HG02885 (cell line): ENCODE measurements around the gene NOS1.
"Not testable (repeated sequence)": the region's sequence is repeated elsewhere in the genome, so short reads cannot be mapped to it uniquely, and the experiment has no call there.

Experiments used
- ATAC-seq: cut with Tn5 transposase; IDR thresholded peaks from one replicate; pipeline ENCODE4 v1.9.1; 2021; ENCODE audit warnings: mild to moderate bottlenecking; ENCODE audit not compliant: unreplicated experiment, poor library complexity

NOS1 gene

DNA sequence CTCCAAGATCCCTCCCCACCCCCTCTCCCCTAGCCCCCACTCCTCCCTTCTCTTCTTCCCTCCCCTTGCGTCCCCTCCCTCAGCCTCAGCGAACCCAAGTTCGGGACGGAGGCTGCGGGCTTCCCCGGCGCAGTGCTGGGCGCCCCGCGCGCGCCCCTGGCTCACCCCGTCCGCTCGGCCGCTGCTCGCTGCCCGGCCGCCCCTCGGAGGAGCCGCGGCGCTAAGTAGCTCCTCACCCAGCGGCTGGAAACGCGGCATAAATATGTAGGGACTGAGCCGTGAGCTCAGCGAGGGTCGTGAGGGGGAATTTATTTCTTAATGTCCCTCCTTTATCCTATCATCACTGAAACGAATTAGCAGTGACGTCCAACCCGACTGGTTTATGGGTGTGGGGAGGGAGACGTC is at the start of gene NOS1:
Gene NOS1, minus strand, starts transcription at position 280 of the 405 bp plus-strand sequence. CDS start 30,557 bp downstream, outside the sequence.
- ATAC-seq: no peak

- no peak for ATAC-seq
These were observed 47.9 kb upstream of the NOS1 start for GRCh38 chr12:117409286-117409685.

- ATAC-seq: no peak
These were observed 46.9 kb upstream of the NOS1 start for GRCh38 chr12:117408161-117408791.

DNA sequence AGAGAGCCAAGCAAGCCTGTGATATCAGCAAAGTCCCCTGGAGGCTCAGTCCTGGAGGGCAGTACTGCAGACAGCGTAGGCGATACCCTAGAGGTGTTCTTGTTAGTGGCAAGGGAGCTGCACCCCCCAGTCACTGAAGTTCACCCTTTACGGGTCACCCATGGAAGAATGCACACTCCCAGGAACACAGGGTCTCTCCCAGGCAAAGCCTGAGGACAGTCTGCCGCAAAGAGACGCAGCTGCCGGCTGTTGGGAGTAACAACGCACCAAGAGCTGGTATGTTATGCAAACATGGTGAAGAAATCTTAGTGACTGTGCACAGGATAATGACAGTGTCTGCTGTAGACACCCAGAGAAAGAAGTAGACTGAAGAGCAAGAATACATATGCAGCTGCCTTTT is 43.5 kb upstream of the NOS1 start:
- ATAC-seq: no peak

DNA sequence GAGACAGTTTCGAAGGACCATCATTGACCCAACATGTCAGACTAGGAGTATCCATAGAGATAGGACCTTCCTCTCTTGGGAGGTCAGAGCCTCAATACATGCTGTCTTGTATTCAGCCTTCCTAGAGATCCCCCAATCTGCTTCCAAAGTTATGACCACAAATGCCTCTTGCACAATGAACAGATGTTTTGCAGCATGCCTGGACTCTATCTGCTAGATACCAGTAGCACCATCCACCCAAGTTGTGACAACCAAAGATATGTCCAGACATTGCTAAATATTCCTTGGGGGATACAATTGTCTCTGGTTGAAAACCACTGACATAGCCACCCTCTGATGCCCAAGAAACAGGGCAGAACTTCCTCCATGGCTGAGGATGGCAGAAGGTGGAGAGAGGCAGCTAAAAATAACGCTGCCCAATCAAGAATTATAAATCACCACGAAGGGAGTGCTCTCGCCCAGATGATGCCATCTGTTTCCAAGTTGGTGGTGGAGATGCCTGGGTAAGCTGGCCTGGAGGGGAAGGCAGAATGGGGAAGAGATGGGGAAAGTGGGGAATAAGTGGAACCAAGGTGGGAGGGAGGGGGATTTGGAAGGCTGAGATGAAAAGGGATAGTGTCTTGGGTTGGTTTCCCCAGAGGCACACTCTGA is 42.9 kb upstream of the NOS1 start:
- ATAC-seq: no peak

GRCh38 chr12:117403586-117404139 is 42.2 kb upstream of the NOS1 start:
- ATAC-seq: no peak

DNA sequence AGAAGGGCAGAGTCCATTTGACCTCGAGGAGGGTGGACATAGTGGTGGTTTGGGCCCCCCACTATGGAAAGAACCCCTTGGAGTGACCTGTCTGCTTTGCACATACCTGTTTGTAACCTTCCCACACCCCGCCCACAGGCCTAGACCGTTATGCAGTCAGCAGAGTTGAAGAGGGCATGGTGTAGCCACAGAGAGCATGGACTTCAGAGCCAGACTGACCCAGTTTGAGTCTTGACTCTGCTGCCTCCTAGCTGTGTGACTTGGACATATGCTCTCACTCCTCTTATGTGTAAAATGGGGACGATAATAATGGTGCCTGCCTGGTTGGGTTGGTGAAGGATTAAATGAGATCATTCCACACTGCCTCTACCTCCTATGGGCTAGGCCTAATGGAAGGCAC is 40.9 kb upstream of the NOS1 start:
- ATAC-seq: no peak

DNA sequence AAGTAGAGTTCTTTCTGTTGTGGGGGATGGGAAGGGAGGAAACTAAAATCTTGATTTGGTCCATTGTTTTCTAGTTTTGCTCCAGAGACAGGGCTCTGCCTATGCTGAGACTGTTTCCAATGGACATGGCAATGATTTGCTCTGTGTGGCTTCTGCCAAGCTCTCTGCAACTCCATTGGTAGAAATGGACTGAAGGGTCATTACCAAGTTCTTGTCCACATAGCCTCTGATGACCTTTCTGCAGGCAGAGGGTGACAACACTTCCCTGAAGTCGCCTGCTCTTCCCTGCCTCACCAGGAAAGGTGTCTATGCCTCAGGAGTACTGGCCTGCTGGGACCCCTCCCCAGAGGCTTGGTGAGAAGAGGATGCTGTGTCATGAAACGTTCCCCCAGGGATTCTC is 39.5 kb upstream of the NOS1 start:
- ATAC-seq: no peak

DNA sequence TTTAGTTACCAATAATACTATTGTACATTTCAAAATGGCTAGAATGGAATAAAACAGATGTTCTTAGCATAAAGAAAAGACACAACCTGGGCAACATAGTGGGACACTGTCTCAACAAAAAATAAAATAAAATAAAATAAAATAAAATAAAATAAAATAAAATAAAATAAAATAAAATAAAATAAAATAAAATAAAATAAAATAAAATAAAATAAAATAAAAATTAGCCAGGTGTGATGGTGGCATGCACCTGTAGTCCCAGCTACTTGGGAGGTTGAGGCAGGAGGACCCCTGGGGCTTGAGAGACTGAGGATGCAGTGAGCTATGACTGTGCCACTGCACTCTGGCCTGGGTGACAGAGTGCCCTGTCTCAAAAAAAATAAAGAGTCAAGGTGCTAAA is 37.1 kb upstream of the NOS1 start:
- ATAC-seq: not testable (repeated sequence)

DNA sequence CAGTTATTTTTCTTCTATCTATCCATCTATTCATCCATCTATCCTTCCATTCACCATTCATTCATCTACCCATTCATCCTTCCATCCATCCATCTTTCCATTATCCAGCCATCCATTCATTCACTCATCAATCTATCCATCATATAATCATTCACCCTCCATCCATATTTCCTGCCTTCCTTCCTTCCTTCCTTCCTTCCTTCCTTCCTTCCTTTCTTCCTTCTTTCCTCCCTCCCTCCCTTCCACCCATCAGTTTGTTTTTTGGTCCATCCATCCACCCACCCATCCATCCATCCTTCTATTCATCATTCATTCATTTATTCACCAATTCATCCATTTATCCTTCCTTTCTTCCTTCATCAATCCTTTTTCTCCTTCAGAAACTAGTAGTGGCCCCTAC is 34.3 kb upstream of the NOS1 start:
- no peak for ATAC-seq

DNA sequence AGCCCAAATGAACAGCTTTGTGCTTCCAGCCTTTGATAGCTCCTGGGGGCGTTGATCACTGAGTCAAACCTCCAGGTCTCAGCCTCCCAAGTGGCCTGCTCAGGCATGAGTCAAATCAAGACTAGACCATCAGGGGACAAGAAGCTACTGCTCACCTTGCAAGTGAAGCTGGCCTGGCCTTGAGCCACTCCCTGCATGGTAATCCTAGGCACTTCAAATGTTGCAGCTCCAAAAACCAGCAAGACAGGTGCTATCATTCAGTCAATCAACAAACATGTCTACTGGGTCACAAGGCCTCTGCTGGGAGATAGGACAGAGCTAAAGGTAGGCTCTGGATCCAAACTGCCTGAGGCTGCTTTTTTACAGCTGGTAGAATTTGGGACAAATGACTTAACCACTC is 33.1 kb upstream of the NOS1 start:
- no peak for ATAC-seq

DNA sequence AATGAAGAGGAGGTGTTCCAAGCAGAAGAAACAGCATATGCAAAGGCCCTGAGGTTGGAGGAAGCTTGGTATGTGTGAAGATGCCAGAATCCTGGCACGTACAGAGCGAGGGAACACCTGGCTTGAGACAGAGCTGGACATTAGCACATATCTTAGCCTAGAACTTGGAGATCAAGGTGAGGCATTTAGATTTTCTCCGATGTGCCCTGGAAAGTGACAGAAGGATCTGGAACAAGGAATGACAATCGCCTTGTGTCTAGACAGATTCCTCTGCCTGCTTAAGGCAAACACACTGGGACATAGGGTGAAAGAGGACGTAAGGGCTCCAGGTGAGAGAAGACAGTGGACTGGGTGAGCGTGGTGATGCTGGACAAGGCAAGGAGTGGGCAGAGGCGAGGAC is 32.2 kb upstream of the NOS1 start:
- ATAC-seq: no peak

- no peak for ATAC-seq
These were observed 29.4 kb upstream of the NOS1 start for GRCh38 chr12:117390866-117391265.

- ATAC-seq: no peak
These were observed 27.6 kb upstream of the NOS1 start for GRCh38 chr12:117388951-117389446.

DNA sequence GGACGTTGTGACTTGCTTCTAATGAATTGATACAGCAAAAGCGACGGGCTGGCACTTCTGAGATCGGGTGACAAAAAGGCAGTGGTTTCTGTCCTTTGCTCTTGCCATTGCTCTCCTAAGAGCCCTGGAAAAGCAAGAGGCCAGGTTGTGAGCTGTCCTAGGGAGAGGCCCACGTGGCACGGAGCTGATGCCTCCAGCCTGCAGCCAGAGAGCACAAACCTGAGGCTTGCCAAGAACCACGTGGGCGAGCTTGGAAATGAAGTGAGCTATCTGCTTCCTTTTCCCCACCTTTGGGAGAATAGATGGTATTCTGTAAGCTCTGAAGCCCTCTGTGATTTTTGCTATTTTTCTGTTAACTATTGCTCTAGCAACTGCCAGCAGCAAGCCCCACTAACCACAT is 26.4 kb upstream of the NOS1 start:
- ATAC-seq: no peak

- ATAC-seq: no peak
These were observed 23.3 kb upstream of the NOS1 start for GRCh38 chr12:117384735-117385134.

DNA sequence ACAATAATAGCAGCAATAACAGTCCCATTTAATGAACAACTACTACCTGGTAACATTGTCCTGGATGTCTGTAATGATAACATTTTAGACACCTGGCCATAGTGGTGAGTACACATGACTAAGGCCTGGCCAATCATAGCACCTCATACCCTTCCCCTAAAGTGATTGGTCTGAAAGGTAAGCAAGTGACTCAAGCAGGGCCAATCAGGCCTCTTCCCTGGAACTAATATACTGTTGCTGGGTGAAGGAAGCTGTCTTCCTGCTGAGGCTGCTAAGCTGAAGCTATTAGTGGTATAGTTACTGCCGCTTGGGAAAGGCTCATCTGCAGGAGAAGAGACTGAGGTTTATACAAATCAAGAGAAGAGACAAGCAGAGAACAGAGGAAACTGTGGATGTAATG is 18.7 kb upstream of the NOS1 start:
- ATAC-seq: no peak

GRCh38 chr12:117377758-117378157 is 16.3 kb upstream of the NOS1 start:
- no peak for ATAC-seq

DNA sequence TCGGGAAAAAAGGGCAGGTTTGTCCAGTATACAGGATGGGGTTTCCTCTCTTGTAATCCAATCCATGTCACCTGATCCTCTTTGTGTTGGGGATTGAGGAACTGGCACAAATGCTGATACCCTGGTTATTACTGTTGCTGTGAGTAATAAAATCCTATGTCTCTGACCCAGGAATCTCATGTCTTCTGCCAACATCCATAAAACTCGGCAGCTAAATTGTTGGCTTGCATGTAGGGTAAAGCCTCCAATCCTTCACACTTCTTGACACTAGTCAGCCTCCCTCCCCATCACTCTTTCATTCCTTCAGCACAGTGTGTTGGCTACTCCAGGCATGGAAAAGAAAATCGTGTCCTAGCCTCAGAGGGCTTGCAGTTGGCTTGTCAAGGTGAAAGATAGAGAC is 9.2 kb upstream of the NOS1 start:
- ATAC-seq: no peak

DNA sequence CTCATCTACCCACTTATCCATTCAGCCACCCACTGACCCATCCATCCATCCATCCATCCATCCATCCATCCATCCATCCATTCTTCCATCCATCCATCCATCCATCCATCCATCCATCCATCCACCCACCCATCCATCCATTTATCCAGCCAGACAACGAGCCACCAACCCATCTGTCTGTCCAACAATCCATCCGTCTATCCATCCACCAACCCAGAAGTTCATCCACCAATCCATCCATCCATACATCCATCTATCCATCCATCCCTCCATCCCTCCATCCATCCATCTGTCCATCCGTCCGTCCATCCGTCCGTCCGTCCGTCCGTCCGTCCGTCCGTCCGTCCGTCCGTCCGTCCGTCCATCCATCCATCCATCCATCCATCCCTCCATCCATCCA is 8.6 kb upstream of the NOS1 start:
- not testable (repeated sequence) for ATAC-seq

DNA sequence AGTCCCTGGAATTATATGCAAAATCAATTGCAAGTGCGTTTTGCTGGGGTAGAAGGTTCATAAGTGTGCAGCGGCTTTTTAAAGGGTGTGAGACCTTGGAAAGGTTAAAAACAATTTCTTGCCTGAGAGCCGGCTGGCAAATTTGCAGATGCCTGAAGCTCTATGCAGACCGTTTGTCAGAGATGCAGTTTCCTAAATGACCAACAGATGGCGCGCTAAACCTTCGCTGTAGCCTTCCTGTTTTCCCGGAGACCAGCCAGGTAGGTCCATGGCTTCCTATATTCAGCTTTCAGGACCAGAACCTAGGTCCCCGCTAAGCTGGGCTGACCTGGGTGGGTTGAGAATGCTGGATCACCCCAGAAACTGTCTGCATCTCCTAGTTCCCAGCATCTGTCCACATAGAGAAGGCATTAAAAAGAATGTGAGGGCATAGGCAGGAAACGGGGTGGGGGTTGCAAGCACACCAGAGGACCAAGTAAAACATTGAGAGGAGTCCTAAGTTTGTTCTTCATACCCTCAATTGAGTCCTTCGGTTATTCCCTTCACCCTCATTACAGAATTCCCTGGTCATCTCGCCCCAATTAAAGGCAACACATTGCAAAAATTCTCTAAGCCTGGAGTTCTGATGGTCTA is 5.7 kb upstream of the NOS1 start:
- no peak for ATAC-seq
